ENCODE measurements around the gene SLC44A3. TPM values are rescaled to one million over a fixed set of nuclear protein-coding genes. Genes with fewer than 3 reads are reported as not detected.

Gene SLC44A3
- total RNA-seq, 1 donor = 2.9 TPM

GRCh38 chr1:94773296-94773809, 46.8 kb upstream of the SLC44A3 start:
- DNase-seq (ENCODE audit: insufficient read length, low spot score, missing footprints) = no peak
- no peak overlapping the region for H3K4me3 ChIP-seq (ENCODE audit: insufficient read depth, low read length)
- H3K27me3 ChIP-seq (ENCODE audit: insufficient read depth, low read length) = peaks cover 22% of the 10 kb centered on the region
- no peak overlapping the region for H2AFZ ChIP-seq (ENCODE audit: low read length)
- no peak for TF ChIP-seq CTCF (IDR thresholded peaks at IDR 0.05; ENCODE audit: extremely low read depth, low read depth, low read length)
- peaks cover 11% of the 10 kb centered on the region for H3K4me1 ChIP-seq (ENCODE audit: insufficient read depth, low read length)
- no peaks in the 10 kb centered on the region for H3K36me3 ChIP-seq (ENCODE audit: insufficient read depth, low read length)
- H3K4me2 ChIP-seq (ENCODE audit: insufficient read depth, low read length) = no peak overlapping the region
- no peaks in the 10 kb centered on the region for H3K79me2 ChIP-seq (ENCODE audit: insufficient read depth, low read length)
- peaks cover 2% of the 10 kb centered on the region for H3K9me3 ChIP-seq (ENCODE audit: low read depth, low read length)
- H3K27ac ChIP-seq (ENCODE audit: low read depth, low read length) = peak overlapping the region; percentile 15
- H4K20me1 ChIP-seq (ENCODE audit: insufficient read depth, low read length) = no peaks in the 10 kb centered on the region

GRCh38 chr1:94773931-94774422, 46.2 kb upstream of the SLC44A3 start:
- H3K79me2 ChIP-seq (ENCODE audit: insufficient read depth, low read length) = no peaks in the 10 kb centered on the region
- no peak overlapping the region for H3K4me2 ChIP-seq (ENCODE audit: insufficient read depth, low read length)
- no peak overlapping the region for H2AFZ ChIP-seq (ENCODE audit: low read length)
- no peaks in the 10 kb centered on the region for H4K20me1 ChIP-seq (ENCODE audit: insufficient read depth, low read length)
- peaks cover 11% of the 10 kb centered on the region for H3K4me1 ChIP-seq (ENCODE audit: insufficient read depth, low read length)
- peaks cover 2% of the 10 kb centered on the region for H3K9me3 ChIP-seq (ENCODE audit: low read depth, low read length)
- no peak overlapping the region for H3K4me3 ChIP-seq (ENCODE audit: insufficient read depth, low read length)
- DNase-seq (ENCODE audit: insufficient read length, low spot score, missing footprints) = peak; percentile 22
- peaks cover 24% of the 10 kb centered on the region for H3K27me3 ChIP-seq (ENCODE audit: insufficient read depth, low read length)
- H3K36me3 ChIP-seq (ENCODE audit: insufficient read depth, low read length) = no peaks in the 10 kb centered on the region
- H3K27ac ChIP-seq (ENCODE audit: low read depth, low read length) = peak overlapping the region; percentile 15
- TF ChIP-seq CTCF (IDR thresholded peaks at IDR 0.05; ENCODE audit: extremely low read depth, low read depth, low read length) = no peak

GRCh38 chr1:94776474-94776873, 43.7 kb upstream of the SLC44A3 start:
- H3K27ac ChIP-seq (ENCODE audit: low read depth, low read length) = no peak overlapping the region
- H3K79me2 ChIP-seq (ENCODE audit: insufficient read depth, low read length) = no peaks in the 10 kb centered on the region
- no peaks in the 10 kb centered on the region for H4K20me1 ChIP-seq (ENCODE audit: insufficient read depth, low read length)
- no peak overlapping the region for H3K4me3 ChIP-seq (ENCODE audit: insufficient read depth, low read length)
- H3K27me3 ChIP-seq (ENCODE audit: insufficient read depth, low read length) = peaks cover 39% of the 10 kb centered on the region
- H3K36me3 ChIP-seq (ENCODE audit: insufficient read depth, low read length) = no peaks in the 10 kb centered on the region
- DNase-seq (ENCODE audit: insufficient read length, low spot score, missing footprints) = no peak
- TF ChIP-seq CTCF (IDR thresholded peaks at IDR 0.05; ENCODE audit: extremely low read depth, low read depth, low read length) = no peak
- no peak overlapping the region for H2AFZ ChIP-seq (ENCODE audit: low read length)
- peaks cover 11% of the 10 kb centered on the region for H3K4me1 ChIP-seq (ENCODE audit: insufficient read depth, low read length)
- peaks cover 2% of the 10 kb centered on the region for H3K9me3 ChIP-seq (ENCODE audit: low read depth, low read length)
- no peak overlapping the region for H3K4me2 ChIP-seq (ENCODE audit: insufficient read depth, low read length)

GRCh38 chr1:94777281-94777680, 42.9 kb upstream of the SLC44A3 start:
- no peak overlapping the region for H3K4me3 ChIP-seq (ENCODE audit: insufficient read depth, low read length)
- peaks cover 45% of the 10 kb centered on the region for H3K27me3 ChIP-seq (ENCODE audit: insufficient read depth, low read length)
- no peak overlapping the region for H2AFZ ChIP-seq (ENCODE audit: low read length)
- H3K4me2 ChIP-seq (ENCODE audit: insufficient read depth, low read length) = no peak overlapping the region
- no peak overlapping the region for H3K27ac ChIP-seq (ENCODE audit: low read depth, low read length)
- peaks cover 11% of the 10 kb centered on the region for H3K4me1 ChIP-seq (ENCODE audit: insufficient read depth, low read length)
- no peak for TF ChIP-seq CTCF (IDR thresholded peaks at IDR 0.05; ENCODE audit: extremely low read depth, low read depth, low read length)
- no peaks in the 10 kb centered on the region for H3K36me3 ChIP-seq (ENCODE audit: insufficient read depth, low read length)
- no peaks in the 10 kb centered on the region for H3K79me2 ChIP-seq (ENCODE audit: insufficient read depth, low read length)
- peaks cover 2% of the 10 kb centered on the region for H3K9me3 ChIP-seq (ENCODE audit: low read depth, low read length)
- H4K20me1 ChIP-seq (ENCODE audit: insufficient read depth, low read length) = no peaks in the 10 kb centered on the region
- no peak for DNase-seq (ENCODE audit: insufficient read length, low spot score, missing footprints)
